B cell (primary cell): ENCODE results near the gene PACRG. TPM values are rescaled to one million over a fixed set of nuclear protein-coding genes. Genes with fewer than 3 reads are reported as not detected.

Experiments
- ATAC-seq: fragments of 200-7000 bp; cut with Tn5 transposase; one replicate; pipeline ENCODE4 v1.10.0; 2021; ENCODE audit warnings: low read depth, mild to moderate bottlenecking, moderate number of reproducible peaks, moderate library complexity
- CTCF ChIA-PET: fragments of 350-600 bp; sonication (Branson Sonifier 250); formaldehyde crosslinking; loops from one replicate; lab custom pipeline; 2021; ENCODE audit warnings: antibody characterized with exemption, inconsistent platforms; lab: Charles Lee
- POLR2A ChIA-PET: fragments of 350-600 bp; sonication (Branson Sonifier 250); formaldehyde crosslinking; loops from one replicate; lab custom pipeline; 2021; ENCODE audit warnings: antibody characterized with exemption; lab: Charles Lee
- DNase-seq: peaks from one replicate; pipeline ENCODE4 v3.0.0; 2013
- H2AFZ ChIP-seq: 2 replicates; pipeline ENCODE4 v1.6.1; 2012; ENCODE audit warnings: mild to moderate bottlenecking, low read depth, low read length; ENCODE audit not compliant: insufficient read depth, poor library complexity, severe bottlenecking
- H3K27ac ChIP-seq, 2 donors: 1 replicate in 1 of 2; 2 replicates in 1 of 2; pipeline ENCODE4 v1.5.1; 2012 to 2013; ENCODE audit warnings: low read length in 2 of 2, mild to moderate bottlenecking in 2 of 2, moderate library complexity in 1 of 2
- H3K27me3 ChIP-seq, 4 experiments: fragments of 200-600 bp in 1 of 4; sonication (generic) in 1 of 4; replicated peaks in 1 of 4; 1 replicate in 2 of 4; 2 replicates in 2 of 4; pipeline versions ENCODE4 v1.6.1 to v1.7.0; 2013 to 2016; ENCODE audit warnings: low read length in 3 of 4, mild to moderate bottlenecking in 2 of 4, mixed read lengths in 1 of 4, moderate library complexity in 1 of 4; ENCODE audit not compliant: insufficient read depth in 4 of 4, control insufficient read depth in 3 of 4; ENCODE audit errors: control extremely low read depth in 1 of 4
- H3K36me3 ChIP-seq, 2 experiments: replicated peaks in 1 of 2; 1 replicate in 1 of 2; 2 replicates in 1 of 2; pipeline versions ENCODE4 v1.6.1 to v1.7.1; 2013; ENCODE audit warnings: low read length in 1 of 2; ENCODE audit not compliant: insufficient read depth in 2 of 2, control insufficient read depth in 1 of 2; ENCODE audit errors: control extremely low read depth in 1 of 2, extremely low read depth in 1 of 2
- H3K4me1 ChIP-seq, 2 donors: fragments of 200-600 bp in 1 of 2; sonication (generic) in 1 of 2; 1 replicate in 1 of 2; 2 replicates in 1 of 2; pipeline versions ENCODE4 v1.5.1 to v1.6.1; 2013 to 2017; ENCODE audit warnings: low read length in 2 of 2; ENCODE audit not compliant: control insufficient read depth in 2 of 2, insufficient read depth in 2 of 2
- H3K4me2 ChIP-seq: replicated peaks from 2 replicates; pipeline ENCODE3; 2012; ENCODE audit warnings: mild to moderate bottlenecking, low read depth, low read length; ENCODE audit not compliant: poor library complexity, severe bottlenecking
- H3K4me3 ChIP-seq, 5 experiments: fragments of 200-600 bp in 1 of 5; sonication (generic) in 1 of 5; 1 replicate in 3 of 5; 2 replicates in 2 of 5; pipeline versions ENCODE4 v1.5.1 to v1.7.0; 2011 to 2016; ENCODE audit warnings: low read length in 4 of 5, mild to moderate bottlenecking in 4 of 5, low read depth in 2 of 5, control low read depth in 1 of 5, moderate library complexity in 1 of 5; ENCODE audit not compliant: insufficient read depth in 1 of 5; ENCODE audit errors: control extremely low read depth in 1 of 5, extremely low read depth in 1 of 5
- H3K79me2 ChIP-seq: fragments of 200-600 bp; sonication (generic); one replicate; pipeline ENCODE4 v1.6.0; 2016; ENCODE audit warnings: low read length; ENCODE audit not compliant: control insufficient read depth, insufficient read depth
- H3K9ac ChIP-seq: fragments of 200-600 bp; sonication (generic); 2 replicates; pipeline ENCODE4 v1.6.1; 2017; ENCODE audit warnings: mild to moderate bottlenecking, low read length, moderate library complexity
- H3K9me3 ChIP-seq, 3 donors: one replicate each; pipeline versions ENCODE4 v1.6.1 to v1.7.1; 2013; ENCODE audit warnings: low read length in 2 of 3; ENCODE audit not compliant: control insufficient read depth in 2 of 3, insufficient read depth in 1 of 3; ENCODE audit errors: control extremely low read depth in 1 of 3
- H4K20me1 ChIP-seq: 2 replicates; pipeline ENCODE4 v1.6.0; 2012; ENCODE audit warnings: mild to moderate bottlenecking, low read length; ENCODE audit not compliant: insufficient read depth, control insufficient read depth, poor library complexity, severe bottlenecking
- H3K27ac Mint-ChIP-seq: one replicate; pipeline ENCODE4 v1.8.0; 2021; ENCODE audit warnings: mixed read lengths
- H3K27me3 Mint-ChIP-seq: one replicate; pipeline ENCODE4 v1.8.0; 2021; ENCODE audit warnings: mixed read lengths
- H3K4me1 Mint-ChIP-seq: one replicate; pipeline ENCODE4 v1.8.0; 2021; ENCODE audit warnings: mixed read lengths
- H3K4me3 Mint-ChIP-seq: one replicate; pipeline ENCODE4 v1.8.0; 2021; ENCODE audit warnings: mixed read lengths
- H3K9me3 Mint-ChIP-seq: one replicate; pipeline ENCODE4 v1.8.0; 2022; ENCODE audit warnings: mixed read lengths; ENCODE audit not compliant: insufficient read depth
- CTCF ChIP-seq: fragments of 200-600 bp; IDR thresholded peaks from one replicate; pipeline ENCODE4 v1.8.0; 2022; ENCODE audit warnings: antibody characterized with exemption, mild to moderate bottlenecking
- EZH2 ChIP-seq: IDR thresholded peaks from 2 replicates; pipeline ENCODE4 v1.6.1; 2012; ENCODE audit warnings: borderline replicate concordance, low read depth, mild to moderate bottlenecking, moderate library complexity, low read length; ENCODE audit not compliant: insufficient read depth, poor library complexity, severe bottlenecking
- WGBS: methylation state at CpG from one replicate; pipeline ENCODE4 v1.1.5; 2013; ENCODE audit warnings: missing lambda C conversion rate; ENCODE audit not compliant: insufficient coverage; 5-methylcytosine and 5-hydroxymethylcytosine counted together
- intact Hi-C: fragments of 100-400 bp; cut with micrococcal nuclease; formaldehyde crosslinking; loops from one replicate; pipeline ENCODE4 v1.10.0; 2022
- polyA plus RNA-seq: library from polyadenylated mRNA; depleted of rRNA; stranded (reverse); fragments of >200 nt; gene quantifications from 2 replicates; pipeline ENCODE4 v1.2.3, GENCODE V29; 2012
- total RNA-seq, 2 donors: library from RNA; stranded (reverse); fragments of 120-200 nt in 1 of 2; gene quantifications; 1 replicate in 1 of 2; 2 replicates in 1 of 2; pipeline versions ENCODE4 v1.2.3 to v1.2.4, GENCODE V29; 2013 to 2022

PACRG gene
- total and polyA plus RNA-seq, 2 donors (not counting 1 experiment from before 2014, with no cell fraction given), result not detected

GRCh38 chr6:163226836-163227485 lies 499.2 kb downstream of the PACRG start:
- ChIA-PET POLR2A (no interaction called here), CTCF (no interaction called here)
- Histone ChIP-seq H3K27me3 (no peaks in the 10 kb centered on the region), H3K27ac (no peak overlapping the region), H3K9ac (no peak overlapping the region), H2AFZ (no peak overlapping the region), H3K36me3 (no peaks in the 10 kb centered on the region), H3K9me3 (no peaks in the 10 kb centered on the region), H3K79me2 (no peaks in the 10 kb centered on the region), H4K20me1 (no peaks in the 10 kb centered on the region), H3K4me1 (no peaks in the 10 kb centered on the region), H3K4me3 (no peak overlapping the region), H3K4me2 (no peak overlapping the region)
- no peak for TF ChIP-seq CTCF
- no peak for TF ChIP-seq EZH2
- Mint-ChIP-seq H3K4me3 (no peak overlapping the region), H3K4me1 (no peaks in the 10 kb centered on the region), H3K27me3 (peaks cover under 1% of the 10 kb centered on the region), H3K9me3 (no peaks in the 10 kb centered on the region), H3K27ac (no peak overlapping the region)
- 100% methylated on average over 1 of the region's 10 CpGs for WGBS
- intact Hi-C loops, result no loop called here
- ATAC-seq (no peak), DNase-seq (no peak)

GRCh38 chr6:163228041-163228440 lies 500.3 kb downstream of the PACRG start:
- no peak for ATAC-seq
- Histone ChIP-seq H3K4me2 (no peak overlapping the region), H2AFZ (no peak overlapping the region), H3K27me3 (no peaks in the 10 kb centered on the region), H3K27ac (no peak overlapping the region), H3K9ac (no peak overlapping the region), H4K20me1 (no peaks in the 10 kb centered on the region), H3K4me1 (no peaks in the 10 kb centered on the region), H3K9me3 (no peaks in the 10 kb centered on the region), H3K4me3 (no peak overlapping the region), H3K79me2 (no peaks in the 10 kb centered on the region), H3K36me3 (no peaks in the 10 kb centered on the region)
- Mint-ChIP-seq H3K4me1 (no peaks in the 10 kb centered on the region), H3K4me3 (no peak overlapping the region), H3K9me3 (no peaks in the 10 kb centered on the region), H3K27ac (no peak overlapping the region), H3K27me3 (peaks cover 6% of the 10 kb centered on the region)
- DNase-seq, result no peak
- intact Hi-C loops, result no loop called here
- ChIA-PET CTCF (no interaction called here), POLR2A (no interaction called here)
- TF ChIP-seq CTCF (no peak), EZH2 (no peak)
- no CpG with 5 or more reads among the region's 1 CpG for WGBS
